ENCODE results near the gene PCDHGA1. TPM values are rescaled to one million over a fixed set of nuclear protein-coding genes. Genes with fewer than 3 reads are reported as not detected.

Gene PCDHGA1
- total and polyA plus RNA-seq, 9 of the 15 experiments (the other 6 are each of a cell fraction or from before 2014, with no cell fraction given) = 0.05 to 0.26 (median 0.18) TPM; not detected in 2

DNA sequence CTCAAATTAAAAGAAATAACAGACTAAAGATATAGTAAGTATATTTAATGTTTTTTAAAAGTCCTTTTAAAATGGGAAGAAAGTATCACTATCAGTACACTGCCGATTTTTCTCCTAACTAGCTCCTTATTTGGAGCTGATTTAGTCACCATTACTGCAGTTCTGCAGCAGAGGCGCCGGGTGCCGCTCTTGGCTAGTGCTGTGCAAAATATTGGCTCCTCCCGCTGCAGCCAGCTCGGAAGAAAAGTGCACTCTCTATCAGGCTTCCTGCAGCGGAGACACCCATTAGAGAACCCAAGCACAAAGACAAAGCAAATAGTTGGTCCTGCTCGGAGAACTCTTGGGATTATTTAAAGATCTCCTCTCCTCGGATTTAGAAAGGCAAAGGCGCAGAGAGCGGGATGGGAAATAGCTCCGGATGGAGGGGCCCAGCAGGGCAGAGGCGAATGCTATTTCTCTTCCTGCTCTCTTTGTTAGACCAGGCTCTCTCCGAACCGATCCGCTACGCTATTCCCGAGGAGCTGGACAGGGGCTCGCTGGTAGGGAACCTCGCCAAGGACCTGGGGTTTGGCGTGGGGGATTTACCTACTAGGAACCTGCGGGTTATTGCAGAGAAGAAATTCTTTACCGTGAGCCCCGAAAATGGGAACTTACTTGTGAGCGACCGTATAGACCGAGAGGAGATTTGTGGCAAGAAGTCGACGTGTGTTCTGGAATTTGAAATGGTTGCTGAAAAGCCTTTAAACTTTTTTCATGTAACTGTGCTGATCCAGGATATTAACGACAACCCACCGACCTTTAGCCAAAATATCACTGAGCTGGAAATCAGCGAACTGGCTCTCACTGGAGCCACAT lies 39.9 kb downstream of the PCDHGA1 start, which contains the start of gene PCDHGB3 (continued):
- TF ChIP-seq, protein P1, sequence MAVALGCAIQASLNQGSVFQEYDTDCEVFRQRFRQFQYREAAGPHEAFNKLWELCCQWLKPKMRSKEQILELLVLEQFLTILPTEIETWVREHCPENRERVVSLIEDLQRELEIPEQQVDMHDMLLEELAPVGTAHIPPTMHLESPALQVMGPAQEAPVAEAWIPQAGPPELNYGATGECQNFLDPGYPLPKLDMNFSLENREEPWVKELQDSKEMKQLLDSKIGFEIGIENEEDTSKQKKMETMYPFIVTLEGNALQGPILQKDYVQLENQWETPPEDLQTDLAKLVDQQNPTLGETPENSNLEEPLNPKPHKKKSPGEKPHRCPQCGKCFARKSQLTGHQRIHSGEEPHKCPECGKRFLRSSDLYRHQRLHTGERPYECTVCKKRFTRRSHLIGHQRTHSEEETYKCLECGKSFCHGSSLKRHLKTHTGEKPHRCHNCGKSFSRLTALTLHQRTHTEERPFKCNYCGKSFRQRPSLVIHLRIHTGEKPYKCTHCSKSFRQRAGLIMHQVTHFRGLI (CRISPR knock-in tag; IDR thresholded peaks at IDR 0.05) = no peak
- TF ChIP-seq JUNB (CRISPR knock-in tag; conservative IDR thresholded peaks at IDR 0.05) (no peak), ZNF184 (CRISPR knock-in tag; IDR thresholded peaks at IDR 0.05) (no peak), RBM25 (IDR thresholded peaks at IDR 0.05; ENCODE audit: low read depth, low read length, severe bottlenecking) (no peak), MAFK (IDR thresholded peaks at IDR 0.05; ENCODE audit: low read length) (no peak), SRF (CRISPR knock-in tag; IDR thresholded peaks at IDR 0.05) (peak in 1 of 2 experiments; percentile 72; a peak in 1 of 4 replicates)
- TF ChIP-seq, protein P2, sequence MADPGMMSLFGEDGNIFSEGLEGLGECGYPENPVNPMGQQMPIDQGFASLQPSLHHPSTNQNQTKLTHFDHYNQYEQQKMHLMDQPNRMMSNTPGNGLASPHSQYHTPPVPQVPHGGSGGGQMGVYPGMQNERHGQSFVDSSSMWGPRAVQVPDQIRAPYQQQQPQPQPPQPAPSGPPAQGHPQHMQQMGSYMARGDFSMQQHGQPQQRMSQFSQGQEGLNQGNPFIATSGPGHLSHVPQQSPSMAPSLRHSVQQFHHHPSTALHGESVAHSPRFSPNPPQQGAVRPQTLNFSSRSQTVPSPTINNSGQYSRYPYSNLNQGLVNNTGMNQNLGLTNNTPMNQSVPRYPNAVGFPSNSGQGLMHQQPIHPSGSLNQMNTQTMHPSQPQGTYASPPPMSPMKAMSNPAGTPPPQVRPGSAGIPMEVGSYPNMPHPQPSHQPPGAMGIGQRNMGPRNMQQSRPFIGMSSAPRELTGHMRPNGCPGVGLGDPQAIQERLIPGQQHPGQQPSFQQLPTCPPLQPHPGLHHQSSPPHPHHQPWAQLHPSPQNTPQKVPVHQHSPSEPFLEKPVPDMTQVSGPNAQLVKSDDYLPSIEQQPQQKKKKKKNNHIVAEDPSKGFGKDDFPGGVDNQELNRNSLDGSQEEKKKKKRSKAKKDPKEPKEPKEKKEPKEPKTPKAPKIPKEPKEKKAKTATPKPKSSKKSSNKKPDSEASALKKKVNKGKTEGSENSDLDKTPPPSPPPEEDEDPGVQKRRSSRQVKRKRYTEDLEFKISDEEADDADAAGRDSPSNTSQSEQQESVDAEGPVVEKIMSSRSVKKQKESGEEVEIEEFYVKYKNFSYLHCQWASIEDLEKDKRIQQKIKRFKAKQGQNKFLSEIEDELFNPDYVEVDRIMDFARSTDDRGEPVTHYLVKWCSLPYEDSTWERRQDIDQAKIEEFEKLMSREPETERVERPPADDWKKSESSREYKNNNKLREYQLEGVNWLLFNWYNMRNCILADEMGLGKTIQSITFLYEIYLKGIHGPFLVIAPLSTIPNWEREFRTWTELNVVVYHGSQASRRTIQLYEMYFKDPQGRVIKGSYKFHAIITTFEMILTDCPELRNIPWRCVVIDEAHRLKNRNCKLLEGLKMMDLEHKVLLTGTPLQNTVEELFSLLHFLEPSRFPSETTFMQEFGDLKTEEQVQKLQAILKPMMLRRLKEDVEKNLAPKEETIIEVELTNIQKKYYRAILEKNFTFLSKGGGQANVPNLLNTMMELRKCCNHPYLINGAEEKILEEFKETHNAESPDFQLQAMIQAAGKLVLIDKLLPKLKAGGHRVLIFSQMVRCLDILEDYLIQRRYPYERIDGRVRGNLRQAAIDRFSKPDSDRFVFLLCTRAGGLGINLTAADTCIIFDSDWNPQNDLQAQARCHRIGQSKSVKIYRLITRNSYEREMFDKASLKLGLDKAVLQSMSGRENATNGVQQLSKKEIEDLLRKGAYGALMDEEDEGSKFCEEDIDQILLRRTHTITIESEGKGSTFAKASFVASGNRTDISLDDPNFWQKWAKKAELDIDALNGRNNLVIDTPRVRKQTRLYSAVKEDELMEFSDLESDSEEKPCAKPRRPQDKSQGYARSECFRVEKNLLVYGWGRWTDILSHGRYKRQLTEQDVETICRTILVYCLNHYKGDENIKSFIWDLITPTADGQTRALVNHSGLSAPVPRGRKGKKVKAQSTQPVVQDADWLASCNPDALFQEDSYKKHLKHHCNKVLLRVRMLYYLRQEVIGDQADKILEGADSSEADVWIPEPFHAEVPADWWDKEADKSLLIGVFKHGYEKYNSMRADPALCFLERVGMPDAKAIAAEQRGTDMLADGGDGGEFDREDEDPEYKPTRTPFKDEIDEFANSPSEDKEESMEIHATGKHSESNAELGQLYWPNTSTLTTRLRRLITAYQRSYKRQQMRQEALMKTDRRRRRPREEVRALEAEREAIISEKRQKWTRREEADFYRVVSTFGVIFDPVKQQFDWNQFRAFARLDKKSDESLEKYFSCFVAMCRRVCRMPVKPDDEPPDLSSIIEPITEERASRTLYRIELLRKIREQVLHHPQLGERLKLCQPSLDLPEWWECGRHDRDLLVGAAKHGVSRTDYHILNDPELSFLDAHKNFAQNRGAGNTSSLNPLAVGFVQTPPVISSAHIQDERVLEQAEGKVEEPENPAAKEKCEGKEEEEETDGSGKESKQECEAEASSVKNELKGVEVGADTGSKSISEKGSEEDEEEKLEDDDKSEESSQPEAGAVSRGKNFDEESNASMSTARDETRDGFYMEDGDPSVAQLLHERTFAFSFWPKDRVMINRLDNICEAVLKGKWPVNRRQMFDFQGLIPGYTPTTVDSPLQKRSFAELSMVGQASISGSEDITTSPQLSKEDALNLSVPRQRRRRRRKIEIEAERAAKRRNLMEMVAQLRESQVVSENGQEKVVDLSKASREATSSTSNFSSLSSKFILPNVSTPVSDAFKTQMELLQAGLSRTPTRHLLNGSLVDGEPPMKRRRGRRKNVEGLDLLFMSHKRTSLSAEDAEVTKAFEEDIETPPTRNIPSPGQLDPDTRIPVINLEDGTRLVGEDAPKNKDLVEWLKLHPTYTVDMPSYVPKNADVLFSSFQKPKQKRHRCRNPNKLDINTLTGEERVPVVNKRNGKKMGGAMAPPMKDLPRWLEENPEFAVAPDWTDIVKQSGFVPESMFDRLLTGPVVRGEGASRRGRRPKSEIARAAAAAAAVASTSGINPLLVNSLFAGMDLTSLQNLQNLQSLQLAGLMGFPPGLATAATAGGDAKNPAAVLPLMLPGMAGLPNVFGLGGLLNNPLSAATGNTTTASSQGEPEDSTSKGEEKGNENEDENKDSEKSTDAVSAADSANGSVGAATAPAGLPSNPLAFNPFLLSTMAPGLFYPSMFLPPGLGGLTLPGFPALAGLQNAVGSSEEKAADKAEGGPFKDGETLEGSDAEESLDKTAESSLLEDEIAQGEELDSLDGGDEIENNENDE (IDR thresholded peaks at IDR 0.05; ENCODE audit: low read depth, low read length) = no peak

All from K562 (cell line).